Nephron (organoid): ENCODE data around the gene RAB11A.

Experiments used
- H3K27ac Mint-ChIP-seq, 3 experiments: 2 replicates each; pipeline ENCODE4 v1.8.0; 2020; ENCODE audit warnings: mixed read lengths in 3 of 3, mild to moderate bottlenecking in 2 of 3, moderate library complexity in 1 of 3
- H3K27me3 Mint-ChIP-seq: 2 replicates; pipeline ENCODE4 v1.8.0; 2021; ENCODE audit warnings: low read depth, mild to moderate bottlenecking, moderate library complexity, mixed read lengths
- H3K36me3 Mint-ChIP-seq: 2 replicates; pipeline ENCODE4 v1.8.0; 2020; ENCODE audit warnings: low read depth, mixed read lengths
- H3K4me1 Mint-ChIP-seq: 2 replicates; pipeline ENCODE4 v1.8.0; 2020; ENCODE audit warnings: mixed read lengths
- H3K4me3 Mint-ChIP-seq, 3 experiments: 2 replicates each; pipeline ENCODE4 v1.8.0; 2020; ENCODE audit warnings: mild to moderate bottlenecking in 3 of 3, mixed read lengths in 3 of 3, moderate library complexity in 2 of 3
- H3K9me3 Mint-ChIP-seq: 2 replicates; pipeline ENCODE4 v1.8.0; 2020; ENCODE audit warnings: mixed read lengths
- CTCF ChIP-seq, 3 experiments: fragments of 200-600 bp; sonication (generic); IDR thresholded peaks; one replicate each; pipeline ENCODE4 v1.5.0; 2021; ENCODE audit warnings: antibody characterized with exemption in 3 of 3; ENCODE audit not compliant: unreplicated experiment in 3 of 3

The RAB11A gene

GRCh38 chr15:65901836-65902235, 32.5 kb downstream of the RAB11A start:
- Mint-ChIP-seq H3K36me3 (peaks cover 43% of the 10 kb centered on the region), H3K9me3 (no peaks in the 10 kb centered on the region), H3K27ac (no peak overlapping the region), H3K27me3 (no peaks in the 10 kb centered on the region), H3K4me1 (peaks cover 6% of the 10 kb centered on the region), H3K4me3 (no peak overlapping the region)
- no peak for TF ChIP-seq CTCF (IDR thresholded peaks at IDR 0.05; ENCODE audit: unreplicated experiment in 3 of 3)

- Mint-ChIP-seq H3K27ac (no peak overlapping the region), H3K4me1 (peaks cover 6% of the 10 kb centered on the region), H3K9me3 (no peaks in the 10 kb centered on the region), H3K36me3 (peaks cover 43% of the 10 kb centered on the region), H3K4me3 (no peak overlapping the region), H3K27me3 (no peaks in the 10 kb centered on the region)
- TF ChIP-seq CTCF (IDR thresholded peaks at IDR 0.05; ENCODE audit: unreplicated experiment in 3 of 3) = no peak
Measured at GRCh38 chr15:65902373-65902772, 33.1 kb downstream of the RAB11A start.

GRCh38 chr15:65903296-65904073, 34.2 kb downstream of the RAB11A start:
- Mint-ChIP-seq H3K27me3 (no peaks in the 10 kb centered on the region), H3K36me3 (peaks cover 42% of the 10 kb centered on the region), H3K4me1 (peaks cover 6% of the 10 kb centered on the region), H3K9me3 (no peaks in the 10 kb centered on the region), H3K4me3 (no peak overlapping the region), H3K27ac (no peak overlapping the region)
- TF ChIP-seq CTCF (IDR thresholded peaks at IDR 0.05; ENCODE audit: unreplicated experiment in 3 of 3) = no peak

- peaks cover 6% of the 10 kb centered on the region for H3K4me1 Mint-ChIP-seq
- no peaks in the 10 kb centered on the region for H3K9me3 Mint-ChIP-seq
- H3K36me3 Mint-ChIP-seq = peaks cover 37% of the 10 kb centered on the region
- no peak overlapping the region for H3K4me3 Mint-ChIP-seq
- H3K27ac Mint-ChIP-seq = no peak overlapping the region
- H3K27me3 Mint-ChIP-seq = no peaks in the 10 kb centered on the region
- no peak for TF ChIP-seq CTCF (IDR thresholded peaks at IDR 0.05; ENCODE audit: unreplicated experiment in 3 of 3)
Measured at GRCh38 chr15:65904301-65904700, 35.0 kb downstream of the RAB11A start.

- Mint-ChIP-seq H3K9me3 (no peaks in the 10 kb centered on the region), H3K4me3 (no peak overlapping the region), H3K4me1 (peaks cover 6% of the 10 kb centered on the region), H3K36me3 (peaks cover 27% of the 10 kb centered on the region), H3K27ac (peak overlapping the region in 1 of 3 experiments; percentile 19), H3K27me3 (no peaks in the 10 kb centered on the region)
- no peak for TF ChIP-seq CTCF (IDR thresholded peaks at IDR 0.05; ENCODE audit: unreplicated experiment in 3 of 3)
Measured at GRCh38 chr15:65906396-65906795, 37.1 kb downstream of the RAB11A start.

- H3K27ac Mint-ChIP-seq = no peak overlapping the region
- no peaks in the 10 kb centered on the region for H3K9me3 Mint-ChIP-seq
- H3K27me3 Mint-ChIP-seq = no peaks in the 10 kb centered on the region
- TF ChIP-seq CTCF (IDR thresholded peaks at IDR 0.05; ENCODE audit: unreplicated experiment in 3 of 3) = no peak
- peaks cover 27% of the 10 kb centered on the region for H3K36me3 Mint-ChIP-seq
- H3K4me1 Mint-ChIP-seq = peaks cover 6% of the 10 kb centered on the region
- no peak overlapping the region for H3K4me3 Mint-ChIP-seq
Measured at GRCh38 chr15:65907661-65908060, 38.4 kb downstream of the RAB11A start.
